Uterus (tissue), 2 donors: ENCODE data around the gene CNTN2.

ENCODE experiments used
- POLR2A ChIP-seq, 2 donors: fragments of 450-650 bp; IDR thresholded peaks; one replicate each; pipeline ENCODE4 v1.6.1; 2016; ENCODE audit warnings: antibody characterized with exemption in 2 of 2, mild to moderate bottlenecking in 1 of 2, moderate library complexity in 1 of 2
- TF ChIP-seq, protein P1 (sequence below), 4 experiments: fragments of 200-600 bp in 2 of 4; fragments of 450-650 bp in 2 of 4; sonication (generic) in 2 of 4; IDR thresholded peaks; one replicate each; pipeline ENCODE4 v1.5.1; 2016 to 2019; ENCODE audit warnings: antibody characterized with exemption in 4 of 4, mild to moderate bottlenecking in 2 of 4, moderate library complexity in 1 of 4

DNA sequence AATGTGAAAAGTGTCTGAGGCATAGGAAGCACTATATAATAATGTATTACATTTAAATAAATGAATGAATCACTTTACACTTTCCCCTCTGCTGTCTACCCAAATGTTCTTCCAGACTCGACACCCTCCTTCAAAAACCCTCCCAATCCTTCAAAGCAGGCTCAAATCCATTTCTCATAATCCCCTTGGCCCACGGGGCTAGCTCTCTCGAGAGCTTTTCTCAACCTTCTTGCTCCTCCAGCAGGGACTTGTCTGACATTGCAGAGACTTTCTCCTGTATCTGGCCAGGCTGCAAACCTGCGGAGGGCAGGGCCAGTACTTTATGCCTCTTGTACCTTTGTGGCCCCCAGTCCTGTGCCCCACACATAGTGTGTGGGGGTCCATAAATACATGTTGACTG lies 14.1 kb upstream of the CNTN2 start:
- TF ChIP-seq, protein P1, sequence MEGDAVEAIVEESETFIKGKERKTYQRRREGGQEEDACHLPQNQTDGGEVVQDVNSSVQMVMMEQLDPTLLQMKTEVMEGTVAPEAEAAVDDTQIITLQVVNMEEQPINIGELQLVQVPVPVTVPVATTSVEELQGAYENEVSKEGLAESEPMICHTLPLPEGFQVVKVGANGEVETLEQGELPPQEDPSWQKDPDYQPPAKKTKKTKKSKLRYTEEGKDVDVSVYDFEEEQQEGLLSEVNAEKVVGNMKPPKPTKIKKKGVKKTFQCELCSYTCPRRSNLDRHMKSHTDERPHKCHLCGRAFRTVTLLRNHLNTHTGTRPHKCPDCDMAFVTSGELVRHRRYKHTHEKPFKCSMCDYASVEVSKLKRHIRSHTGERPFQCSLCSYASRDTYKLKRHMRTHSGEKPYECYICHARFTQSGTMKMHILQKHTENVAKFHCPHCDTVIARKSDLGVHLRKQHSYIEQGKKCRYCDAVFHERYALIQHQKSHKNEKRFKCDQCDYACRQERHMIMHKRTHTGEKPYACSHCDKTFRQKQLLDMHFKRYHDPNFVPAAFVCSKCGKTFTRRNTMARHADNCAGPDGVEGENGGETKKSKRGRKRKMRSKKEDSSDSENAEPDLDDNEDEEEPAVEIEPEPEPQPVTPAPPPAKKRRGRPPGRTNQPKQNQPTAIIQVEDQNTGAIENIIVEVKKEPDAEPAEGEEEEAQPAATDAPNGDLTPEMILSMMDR (IDR thresholded peaks at IDR 0.05), result no peak
- no peak for TF ChIP-seq POLR2A (IDR thresholded peaks at IDR 0.05)
